DMS114 treated with DMSO at 0.1 percent for 48 hours (cell line): ENCODE data around the gene LRP1-AS.

Experiments
- DNase-seq: peaks from one replicate; lab custom pipeline; 2025; ENCODE audit not compliant: unreplicated experiment; lab: John Stamatoyannopoulos, UW

LRP1-AS gene

DNA sequence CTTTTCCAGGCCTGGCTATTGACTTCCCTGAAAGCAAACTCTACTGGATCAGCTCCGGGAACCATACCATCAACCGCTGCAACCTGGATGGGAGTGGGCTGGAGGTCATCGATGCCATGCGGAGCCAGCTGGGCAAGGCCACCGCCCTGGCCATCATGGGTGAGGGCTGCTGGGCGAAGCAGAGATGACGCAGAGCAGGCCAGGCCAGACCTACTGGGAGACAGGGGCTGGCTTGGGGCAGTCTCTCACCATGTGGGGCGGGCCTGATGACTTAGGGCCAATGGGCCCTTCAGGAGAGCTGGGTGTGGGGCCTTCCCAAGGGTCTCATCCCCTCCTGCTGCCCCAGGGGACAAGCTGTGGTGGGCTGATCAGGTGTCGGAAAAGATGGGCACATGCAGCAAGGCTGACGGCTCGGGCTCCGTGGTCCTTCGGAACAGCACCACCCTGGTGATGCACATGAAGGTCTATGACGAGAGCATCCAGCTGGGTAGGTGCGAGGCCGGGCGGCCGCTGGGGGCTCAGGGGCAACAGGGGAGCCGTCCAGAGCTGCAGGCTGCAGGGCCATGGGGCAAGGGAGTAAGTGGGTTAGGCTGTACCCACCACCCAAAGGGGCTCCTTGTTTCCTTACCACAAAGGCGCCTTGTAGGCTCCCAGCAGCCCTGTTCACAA is 33.0 kb upstream of the LRP1-AS start:
- no peak for DNase-seq

DNA sequence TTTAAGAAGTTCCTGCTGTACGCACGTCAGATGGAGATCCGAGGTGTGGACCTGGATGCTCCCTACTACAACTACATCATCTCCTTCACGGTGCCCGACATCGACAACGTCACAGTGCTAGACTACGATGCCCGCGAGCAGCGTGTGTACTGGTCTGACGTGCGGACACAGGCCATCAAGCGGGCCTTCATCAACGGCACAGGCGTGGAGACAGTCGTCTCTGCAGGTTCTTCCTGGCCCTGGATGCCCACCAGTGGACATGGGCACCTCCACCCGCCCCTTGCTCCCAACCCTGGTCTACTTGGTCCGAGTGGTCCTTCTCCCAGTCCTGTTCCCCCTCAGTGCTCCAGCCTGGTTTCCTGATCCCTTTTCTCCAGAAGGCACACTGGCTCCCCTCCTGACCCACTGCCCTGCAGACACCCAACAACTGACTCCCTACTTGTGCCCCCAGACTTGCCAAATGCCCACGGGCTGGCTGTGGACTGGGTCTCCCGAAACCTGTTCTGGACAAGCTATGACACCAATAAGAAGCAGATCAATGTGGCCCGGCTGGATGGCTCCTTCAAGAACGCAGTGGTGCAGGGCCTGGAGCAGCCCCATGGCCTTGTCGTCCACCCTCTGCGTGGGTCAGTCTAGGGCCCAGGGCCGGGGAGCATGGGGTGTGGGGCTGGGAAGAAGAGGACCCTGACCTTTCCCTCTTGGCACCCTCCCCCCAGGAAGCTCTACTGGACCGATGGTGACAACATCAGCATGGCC is 32.1 kb upstream of the LRP1-AS start:
- DNase-seq, result no peak

DNA sequence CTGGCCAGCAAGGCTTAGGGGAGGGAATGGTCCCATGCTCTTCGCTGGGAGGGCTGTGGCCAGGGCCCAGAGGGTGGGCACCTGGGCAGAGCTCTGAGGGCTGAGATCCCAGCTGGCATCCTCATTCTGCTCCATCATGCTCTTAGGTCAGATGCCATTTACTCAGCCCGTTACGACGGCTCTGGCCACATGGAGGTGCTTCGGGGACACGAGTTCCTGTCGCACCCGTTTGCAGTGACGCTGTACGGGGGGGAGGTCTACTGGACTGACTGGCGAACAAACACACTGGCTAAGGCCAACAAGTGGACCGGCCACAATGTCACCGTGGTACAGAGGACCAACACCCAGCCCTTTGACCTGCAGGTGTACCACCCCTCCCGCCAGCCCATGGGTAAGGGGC is 30.8 kb upstream of the LRP1-AS start:
- DNase-seq, result no peak

DNA sequence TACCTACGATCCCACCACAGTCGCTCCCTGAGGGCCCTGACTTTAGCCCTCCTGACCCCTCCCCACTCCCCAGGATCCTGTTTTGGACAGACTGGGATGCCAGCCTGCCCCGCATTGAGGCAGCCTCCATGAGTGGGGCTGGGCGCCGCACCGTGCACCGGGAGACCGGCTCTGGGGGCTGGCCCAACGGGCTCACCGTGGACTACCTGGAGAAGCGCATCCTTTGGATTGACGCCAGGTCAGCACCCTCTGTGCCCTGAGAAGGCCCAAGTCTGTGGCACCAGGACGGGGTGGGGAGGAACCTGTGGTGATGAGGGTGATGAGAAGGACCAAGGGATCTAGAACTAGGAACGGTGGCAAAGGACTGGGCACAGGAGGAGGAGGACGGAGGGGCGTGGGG is 29.9 kb upstream of the LRP1-AS start:
- DNase-seq, result no peak

DNA sequence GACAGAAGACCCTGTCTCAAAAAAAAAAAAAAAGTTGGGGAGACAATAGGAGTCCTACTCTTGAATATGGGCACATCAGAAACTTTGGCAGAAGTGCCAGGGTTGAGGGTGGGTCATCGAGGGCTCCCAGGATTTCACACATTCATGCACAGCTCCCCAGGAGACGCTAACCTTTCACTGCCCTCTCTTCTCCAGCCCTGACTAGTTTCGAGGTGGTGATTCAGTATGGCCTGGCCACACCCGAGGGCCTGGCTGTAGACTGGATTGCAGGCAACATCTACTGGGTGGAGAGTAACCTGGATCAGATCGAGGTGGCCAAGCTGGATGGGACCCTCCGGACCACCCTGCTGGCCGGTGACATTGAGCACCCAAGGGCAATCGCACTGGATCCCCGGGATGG is 29.4 kb upstream of the LRP1-AS start:
- DNase-seq, result no peak

DNA sequence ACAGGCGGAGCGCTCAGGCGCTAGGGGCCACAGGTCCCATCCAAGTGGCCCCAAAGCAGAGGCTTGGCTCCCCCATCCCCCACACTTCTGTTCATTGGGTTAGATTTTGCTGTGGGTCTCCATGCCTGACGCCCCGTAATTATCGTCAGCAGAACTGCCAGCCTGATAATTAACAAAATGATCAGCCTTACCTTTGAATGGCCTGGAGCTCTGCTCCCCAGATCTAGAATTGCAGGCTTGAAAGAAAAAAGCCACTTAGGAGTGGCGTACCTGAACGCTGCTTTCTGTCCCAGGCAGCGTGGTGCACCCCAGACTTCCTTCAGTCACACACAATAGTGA is 28.7 kb upstream of the LRP1-AS start:
- DNase-seq, result no peak

DNA sequence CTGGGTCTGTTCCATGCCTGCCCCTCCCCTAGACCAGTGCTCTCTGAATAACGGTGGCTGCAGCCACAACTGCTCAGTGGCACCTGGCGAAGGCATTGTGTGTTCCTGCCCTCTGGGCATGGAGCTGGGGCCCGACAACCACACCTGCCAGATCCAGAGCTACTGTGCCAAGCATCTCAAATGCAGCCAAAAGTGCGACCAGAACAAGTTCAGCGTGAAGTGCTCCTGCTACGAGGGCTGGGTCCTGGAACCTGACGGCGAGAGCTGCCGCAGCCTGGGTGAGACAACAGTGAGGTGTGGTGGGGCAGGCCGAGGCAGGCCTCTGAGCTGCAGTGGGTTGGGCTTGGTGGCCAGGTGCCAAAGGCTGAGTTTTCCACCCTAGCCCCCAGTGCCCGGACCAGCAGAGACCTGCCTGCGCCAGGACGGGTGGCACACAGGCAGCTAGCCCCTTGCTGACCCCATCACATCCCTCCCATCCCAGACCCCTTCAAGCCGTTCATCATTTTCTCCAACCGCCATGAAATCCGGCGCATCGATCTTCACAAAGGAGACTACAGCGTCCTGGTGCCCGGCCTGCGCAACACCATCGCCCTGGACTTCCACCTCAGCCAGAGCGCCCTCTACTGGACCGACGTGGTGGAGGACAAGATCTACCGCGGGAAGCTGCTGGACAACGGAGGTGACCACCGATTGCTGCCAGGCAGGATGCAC is 28.2 kb upstream of the LRP1-AS start:
- peak; percentile 18 for DNase-seq

DNA sequence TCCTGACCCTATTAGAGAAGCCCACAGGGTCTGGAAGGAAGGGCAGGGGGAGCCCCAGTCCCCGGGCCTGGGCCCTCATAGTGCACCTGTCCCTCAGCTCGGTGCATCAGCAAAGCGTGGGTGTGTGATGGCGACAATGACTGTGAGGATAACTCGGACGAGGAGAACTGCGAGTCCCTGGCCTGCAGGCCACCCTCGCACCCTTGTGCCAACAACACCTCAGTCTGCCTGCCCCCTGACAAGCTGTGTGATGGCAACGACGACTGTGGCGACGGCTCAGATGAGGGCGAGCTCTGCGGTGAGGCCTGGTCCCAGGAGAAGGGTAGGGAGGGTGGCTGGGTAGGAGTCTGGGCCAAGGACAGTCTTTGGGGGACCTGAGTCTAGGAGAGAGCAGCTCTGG is 26.3 kb upstream of the LRP1-AS start:
- DNase-seq, result no peak

DNA sequence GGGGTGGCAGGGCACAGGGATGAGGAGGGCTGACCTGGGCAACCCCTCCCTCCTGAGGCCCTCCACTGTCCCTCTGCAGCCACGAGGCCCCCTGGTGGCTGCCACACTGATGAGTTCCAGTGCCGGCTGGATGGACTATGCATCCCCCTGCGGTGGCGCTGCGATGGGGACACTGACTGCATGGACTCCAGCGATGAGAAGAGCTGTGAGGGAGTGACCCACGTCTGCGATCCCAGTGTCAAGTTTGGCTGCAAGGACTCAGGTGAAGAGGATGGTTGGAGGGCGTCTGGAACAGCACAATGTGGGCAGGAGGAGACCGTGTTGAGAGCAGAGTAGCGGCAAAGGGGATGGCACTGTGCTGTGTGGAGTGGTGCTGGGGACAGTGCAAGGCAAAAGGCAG is 25.7 kb upstream of the LRP1-AS start:
- DNase-seq, result peak; percentile 10

DNA sequence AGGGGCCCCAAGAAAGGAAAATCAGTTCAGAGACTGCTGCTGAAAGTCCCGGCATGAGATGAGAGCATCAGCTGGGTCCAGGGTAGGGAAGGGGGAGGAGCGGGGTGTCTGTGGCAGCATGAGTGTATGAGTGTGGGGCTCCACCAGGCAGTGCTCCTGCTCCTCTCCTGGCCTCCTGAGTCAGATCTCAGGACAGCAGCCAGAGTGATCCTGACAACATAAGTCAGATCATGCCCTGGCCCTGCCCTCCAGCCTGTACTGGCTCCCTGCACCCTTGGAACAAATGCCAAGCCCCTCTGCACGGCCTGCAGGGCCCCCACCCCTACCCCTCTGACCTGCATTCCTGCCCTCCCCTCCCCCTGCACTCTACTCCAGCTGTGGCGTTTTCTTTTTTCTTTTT is 24.2 kb upstream of the LRP1-AS start:
- no peak for DNase-seq

DNA sequence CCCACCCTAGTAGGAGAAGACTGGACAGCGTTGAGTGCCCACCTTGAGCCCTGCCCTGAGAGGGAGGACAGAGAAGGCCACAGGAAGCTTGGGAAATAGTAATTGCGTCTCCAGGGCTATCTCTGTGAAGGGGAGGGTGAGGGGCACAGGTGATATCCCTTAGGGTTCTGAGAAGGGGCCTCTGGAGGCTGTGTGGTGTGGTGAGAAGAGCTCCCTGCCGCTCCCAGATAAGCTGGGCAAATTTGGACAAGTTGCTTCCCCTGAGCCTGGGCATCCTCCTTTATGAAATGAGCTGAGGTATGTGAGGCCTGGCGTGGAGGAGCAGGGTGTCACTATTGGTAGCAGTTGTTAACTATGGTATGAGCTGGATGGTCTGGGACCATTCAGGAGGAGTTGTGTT is 23.5 kb upstream of the LRP1-AS start:
- DNase-seq, result no peak

DNA sequence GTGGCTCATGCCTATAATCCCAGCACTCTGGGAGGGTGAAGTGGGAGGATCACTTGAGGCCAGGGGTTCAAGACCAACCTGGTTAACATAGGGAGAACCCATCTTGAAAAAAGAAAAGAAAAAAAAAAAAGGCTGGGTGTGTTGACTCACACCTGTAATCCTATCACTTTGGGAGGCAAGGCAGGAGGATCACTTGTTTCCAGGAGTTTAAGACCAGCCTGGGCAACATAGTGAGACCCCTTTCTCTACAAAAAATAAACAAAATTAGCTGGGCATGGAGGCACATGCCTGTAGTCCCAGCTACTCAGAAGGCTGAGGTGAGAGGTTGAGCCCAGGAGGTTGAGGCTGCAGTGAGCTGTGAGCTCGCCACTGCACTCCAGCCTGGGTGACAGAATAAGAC is 23.0 kb upstream of the LRP1-AS start:
- no peak for DNase-seq

DNA sequence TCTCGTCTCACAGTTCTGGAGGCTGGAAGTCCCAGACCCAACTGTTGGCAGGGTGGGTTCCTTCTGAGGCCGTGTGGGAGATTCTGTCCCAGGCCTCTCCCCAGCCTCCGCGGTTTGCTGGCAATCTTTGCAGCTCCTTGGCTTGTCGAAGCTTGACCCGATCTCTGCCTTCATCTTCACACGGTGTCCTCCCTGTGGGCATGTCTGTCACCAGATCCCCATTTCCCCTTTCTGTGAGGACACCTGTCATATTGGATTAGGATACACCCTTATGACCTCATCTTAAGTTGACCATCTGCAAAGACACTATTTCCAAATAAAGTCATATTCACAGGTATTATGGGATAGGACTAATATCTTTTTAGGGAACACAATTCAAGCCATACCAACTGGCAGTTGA is 22.6 kb upstream of the LRP1-AS start:
- no peak for DNase-seq

DNA sequence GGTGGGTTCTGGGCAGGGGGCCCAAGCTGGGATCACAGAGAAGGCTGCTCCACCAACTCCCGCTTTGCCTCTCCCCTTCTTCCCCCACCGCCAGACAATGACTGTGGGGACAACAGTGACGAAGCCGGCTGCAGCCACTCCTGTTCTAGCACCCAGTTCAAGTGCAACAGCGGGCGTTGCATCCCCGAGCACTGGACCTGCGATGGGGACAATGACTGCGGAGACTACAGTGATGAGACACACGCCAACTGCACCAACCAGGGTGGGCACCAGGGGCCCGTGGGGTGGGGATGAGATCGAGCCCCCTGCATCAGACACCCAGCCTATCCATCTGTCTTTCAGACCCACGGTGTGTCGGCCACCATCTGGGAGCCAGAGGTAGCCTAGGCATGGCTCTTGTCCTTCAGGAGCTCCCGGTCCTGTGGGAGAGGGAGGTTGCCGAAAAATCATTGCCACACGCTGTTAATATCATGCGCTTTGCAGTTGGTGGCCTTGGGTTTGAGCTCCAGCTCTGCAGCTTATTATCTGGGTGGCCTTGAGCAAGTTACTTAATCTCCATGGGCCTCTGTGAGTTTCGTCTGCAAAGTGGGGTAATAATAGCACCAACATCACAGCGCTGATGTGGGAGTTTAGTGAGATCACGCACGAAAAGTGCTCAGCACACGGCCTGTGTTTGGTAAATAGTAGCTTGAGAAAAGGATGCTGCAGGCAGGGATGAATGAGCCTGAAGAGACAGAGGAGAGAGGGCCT is 21.8 kb upstream of the LRP1-AS start:
- DNase-seq, result no peak

DNA sequence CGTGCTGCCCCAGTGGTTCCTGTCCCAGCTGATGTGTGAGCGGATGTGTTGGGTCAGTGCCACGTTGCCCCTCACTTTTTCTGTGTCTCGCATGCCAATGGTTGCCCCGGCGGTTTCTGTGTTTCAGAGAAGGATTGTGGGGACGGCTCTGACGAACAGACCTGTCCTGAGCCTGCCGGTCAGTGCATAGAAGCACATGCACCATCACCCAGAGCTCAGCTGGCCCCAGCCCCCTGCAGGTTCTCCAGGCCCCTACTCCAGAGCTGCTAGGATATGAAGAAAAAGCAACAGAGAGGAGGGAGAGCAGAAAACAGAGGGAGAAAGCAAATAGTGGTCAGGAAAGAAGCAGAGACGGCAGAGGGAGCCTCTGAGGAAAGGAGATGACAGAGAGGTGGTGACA is 20.6 kb upstream of the LRP1-AS start:
- DNase-seq, result no peak

DNA sequence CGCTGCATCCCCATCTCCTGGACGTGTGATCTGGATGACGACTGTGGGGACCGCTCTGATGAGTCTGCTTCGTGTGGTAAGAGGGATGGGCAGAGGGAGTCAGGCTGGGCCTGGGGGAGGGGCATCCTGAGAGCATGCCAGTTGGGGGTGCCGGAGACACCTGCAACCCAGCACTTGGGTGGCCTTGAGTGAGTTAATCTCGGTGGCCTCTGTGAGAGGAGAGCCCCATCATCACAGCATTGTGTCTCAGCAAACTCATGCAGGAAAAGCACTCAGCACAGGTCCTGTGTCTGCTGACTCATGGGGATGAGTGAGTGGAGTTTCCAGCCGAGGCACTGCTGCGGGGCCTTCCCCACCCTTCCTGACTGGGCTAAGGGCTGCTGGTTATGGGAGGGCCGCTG is 19.6 kb upstream of the LRP1-AS start:
- DNase-seq, result no peak

DNA sequence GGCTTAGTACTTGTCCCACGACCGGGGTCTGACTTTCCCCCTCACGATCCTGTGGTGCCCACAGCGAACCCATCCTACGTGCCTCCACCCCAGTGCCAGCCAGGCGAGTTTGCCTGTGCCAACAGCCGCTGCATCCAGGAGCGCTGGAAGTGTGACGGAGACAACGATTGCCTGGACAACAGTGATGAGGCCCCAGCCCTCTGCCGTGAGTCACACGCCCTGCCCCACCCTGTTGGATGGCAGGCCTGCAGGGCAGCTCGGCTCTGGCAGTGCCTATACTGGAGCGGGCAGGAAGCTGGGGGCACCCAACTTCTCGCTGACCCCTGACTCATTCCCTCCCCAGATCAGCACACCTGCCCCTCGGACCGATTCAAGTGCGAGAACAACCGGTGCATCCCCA is 18.3 kb upstream of the LRP1-AS start:
- DNase-seq, result no peak

DNA sequence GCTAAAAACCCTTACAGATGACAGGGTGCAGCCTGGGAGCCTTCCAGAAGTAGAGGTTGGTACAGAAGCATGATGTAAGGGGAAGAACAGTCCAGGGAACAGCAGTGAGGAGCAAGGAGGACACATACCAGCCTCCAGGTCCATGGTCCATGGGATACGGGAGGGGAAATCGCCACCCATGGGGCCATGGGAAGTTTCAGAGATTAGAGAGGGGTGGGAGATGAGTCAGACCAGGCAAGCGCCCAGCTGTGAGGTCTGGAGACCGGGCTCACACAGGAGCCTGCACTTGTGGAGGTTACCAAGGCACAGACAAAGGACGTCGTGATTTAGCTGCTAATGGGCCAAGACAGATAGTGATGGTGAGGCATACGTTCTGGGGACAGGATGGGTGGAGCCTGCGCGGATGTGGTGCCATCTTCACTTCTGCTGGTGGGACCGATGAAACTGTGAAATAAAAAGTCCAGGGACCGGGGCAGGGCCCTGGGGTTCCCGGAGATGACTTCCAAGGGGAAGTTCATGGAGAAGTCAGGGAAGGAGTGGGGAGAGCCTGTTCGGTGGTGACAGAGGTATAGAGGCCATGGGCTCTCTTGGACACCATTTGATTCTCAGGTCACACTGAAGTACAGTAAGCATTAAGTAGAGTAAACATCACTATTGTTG is 17.7 kb upstream of the LRP1-AS start:
- no peak for DNase-seq

DNA sequence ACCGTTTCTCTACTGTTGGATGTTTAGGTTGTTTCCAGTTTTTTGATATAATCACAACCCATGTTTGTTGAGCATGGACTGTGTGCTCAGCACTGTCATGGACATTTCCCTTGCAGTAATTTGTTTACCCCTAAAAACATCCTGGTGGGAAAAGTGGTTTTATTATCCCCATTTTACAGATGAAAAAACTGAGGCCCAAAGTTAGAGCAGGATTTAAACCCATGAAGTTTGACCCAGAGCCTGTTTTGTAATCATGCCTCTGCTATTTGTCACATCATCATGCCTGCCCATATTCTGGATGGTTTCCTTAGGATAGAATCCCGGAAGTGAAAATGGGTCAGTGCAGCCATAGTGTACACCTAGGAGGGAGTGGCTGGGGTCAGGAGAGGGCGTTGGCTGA is 17.0 kb upstream of the LRP1-AS start:
- DNase-seq, result no peak

DNA sequence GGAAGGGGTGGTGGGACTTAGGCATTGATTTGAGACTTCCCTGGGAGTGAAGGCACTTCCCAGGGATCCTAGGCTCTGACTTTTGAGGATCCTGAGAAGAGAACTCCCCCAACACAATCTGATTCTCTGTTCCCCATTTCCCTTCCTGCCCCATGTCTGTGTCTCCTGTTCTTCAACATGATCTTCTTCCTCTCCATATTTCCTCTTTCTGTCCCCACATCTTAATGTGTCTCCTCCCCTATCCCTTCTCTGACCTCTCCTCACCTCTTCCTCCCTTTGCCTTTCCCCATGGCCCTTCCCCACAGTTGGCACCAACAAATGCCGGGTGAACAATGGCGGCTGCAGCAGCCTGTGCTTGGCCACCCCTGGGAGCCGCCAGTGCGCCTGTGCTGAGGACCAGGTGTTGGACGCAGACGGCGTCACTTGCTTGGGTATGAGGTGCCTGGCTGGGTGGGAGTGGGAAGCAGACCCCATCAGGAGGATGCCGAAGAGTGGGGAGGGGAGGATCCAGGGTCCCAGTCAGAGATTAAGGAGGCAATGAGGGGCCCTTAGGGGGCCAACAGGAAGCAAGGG is 15.2 kb upstream of the LRP1-AS start:
- DNase-seq, result no peak

DNA sequence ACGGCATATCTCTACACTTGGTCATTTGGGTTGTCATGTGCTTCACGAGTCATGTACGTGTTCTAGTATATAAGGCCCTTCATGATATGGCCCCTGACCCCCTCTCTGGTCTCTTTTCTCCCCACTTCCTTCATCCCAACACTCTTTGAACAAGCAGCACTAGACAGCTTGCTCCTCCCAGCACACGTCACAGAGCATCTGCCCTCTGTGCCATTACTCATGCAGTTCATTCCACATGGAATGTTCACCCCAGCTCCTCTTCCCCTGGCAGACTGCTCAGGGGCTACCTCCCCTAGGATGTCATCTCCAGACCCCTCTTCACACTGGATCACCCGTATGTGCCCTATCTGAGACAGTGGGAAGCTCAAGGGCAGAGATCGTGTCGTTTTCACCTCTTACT is 14.1 kb upstream of the LRP1-AS start:
- no peak for DNase-seq
